ENCODE results near the gene SCN5A. TPM values are rescaled to one million over a fixed set of nuclear protein-coding genes. Genes with fewer than 3 reads are reported as not detected.

SCN5A gene
- total and polyA plus RNA-seq, 2 experiments from 2014 or later: not detected

GRCh38 chr3:38636464-38636863 lies 13.0 kb downstream of the SCN5A start:
- Histone ChIP-seq H3K27ac (no peak overlapping the region), H4K20me1 (ENCODE audit: insufficient read depth) (no peaks in the 10 kb centered on the region), H3K4me3 (no peak overlapping the region), H2AFZ (no peak overlapping the region), H3K4me2 (ENCODE audit: unreplicated experiment) (no peak overlapping the region), H3F3A (ENCODE audit: insufficient read depth) (no peaks in the 10 kb centered on the region), H3K36me3 (ENCODE audit: low read depth) (no peaks in the 10 kb centered on the region), H3K79me2 (ENCODE audit: insufficient read depth) (no peaks in the 10 kb centered on the region), H3K9me2 (ENCODE audit: insufficient read depth) (no peaks in the 10 kb centered on the region), H3K9me3 (ENCODE audit: low read depth) (no peaks in the 10 kb centered on the region), H3K27me3 (replicated peaks; ENCODE audit: insufficient read depth) (peaks cover 44% of the 10 kb centered on the region), H3K9ac (no peak overlapping the region), H3K4me1 (ENCODE audit: insufficient read depth) (peaks cover 6% of the 10 kb centered on the region)
- WGBS, 2 experiments (ENCODE audit: low coverage in 1 of 2, low lambda C conversion rate in 2 of 2, missing lambda C conversion rate in 2 of 2): 43 to 66% methylated on average over 7 of the region's 7 CpGs
- no peak for DNase-seq
- no peak for TF ChIP-seq EZH2 (IDR thresholded peaks at IDR 0.05; ENCODE audit: insufficient read depth, poor library complexity, severe bottlenecking)
- no peak for TF ChIP-seq EZH2phosphoT487 (IDR thresholded peaks at IDR 0.05; ENCODE audit: insufficient read depth, low read depth)
- in situ Hi-C loops (cut with MboI): no loop called here

GRCh38 chr3:38634111-38634510 lies 15.4 kb downstream of the SCN5A start:
- Histone ChIP-seq H3K27me3 (replicated peaks; ENCODE audit: insufficient read depth) (peaks cover 36% of the 10 kb centered on the region), H3K4me2 (ENCODE audit: unreplicated experiment) (no peak overlapping the region), H3K9me3 (ENCODE audit: low read depth) (no peaks in the 10 kb centered on the region), H4K20me1 (ENCODE audit: insufficient read depth) (no peaks in the 10 kb centered on the region), H2AFZ (no peak overlapping the region), H3K4me3 (no peak overlapping the region), H3K4me1 (ENCODE audit: insufficient read depth) (peaks cover 6% of the 10 kb centered on the region), H3K9ac (no peak overlapping the region), H3K36me3 (ENCODE audit: low read depth) (no peaks in the 10 kb centered on the region), H3K9me2 (ENCODE audit: insufficient read depth) (no peaks in the 10 kb centered on the region), H3K27ac (no peak overlapping the region), H3F3A (ENCODE audit: insufficient read depth) (no peaks in the 10 kb centered on the region), H3K79me2 (ENCODE audit: insufficient read depth) (no peaks in the 10 kb centered on the region)
- TF ChIP-seq EZH2phosphoT487 (IDR thresholded peaks at IDR 0.05; ENCODE audit: insufficient read depth, low read depth) (no peak), EZH2 (IDR thresholded peaks at IDR 0.05; ENCODE audit: insufficient read depth, poor library complexity, severe bottlenecking) (no peak)
- 24 to 30% methylated on average over 11 of the region's 11 CpGs for WGBS, 2 experiments (ENCODE audit: low coverage in 1 of 2, low lambda C conversion rate in 2 of 2, missing lambda C conversion rate in 2 of 2)
- in situ Hi-C loops (cut with MboI): no loop called here
- DNase-seq: peak; percentile 46

- no peak overlapping the region for H3K9ac ChIP-seq
- no peak overlapping the region for H3K4me3 ChIP-seq
- WGBS, 2 experiments (ENCODE audit: low coverage in 1 of 2, low lambda C conversion rate in 2 of 2, missing lambda C conversion rate in 2 of 2): 75 to 87% methylated on average over 10 to 11 of the region's 12 CpGs
- TF ChIP-seq EZH2 (IDR thresholded peaks at IDR 0.05; ENCODE audit: insufficient read depth, poor library complexity, severe bottlenecking): no peak
- no peaks in the 10 kb centered on the region for H3F3A ChIP-seq (ENCODE audit: insufficient read depth)
- no peak for DNase-seq
- no peaks in the 10 kb centered on the region for H3K36me3 ChIP-seq (ENCODE audit: low read depth)
- peaks cover 6% of the 10 kb centered on the region for H3K4me1 ChIP-seq (ENCODE audit: insufficient read depth)
- H3K79me2 ChIP-seq (ENCODE audit: insufficient read depth): no peaks in the 10 kb centered on the region
- H3K9me2 ChIP-seq (ENCODE audit: insufficient read depth): no peaks in the 10 kb centered on the region
- H3K9me3 ChIP-seq (ENCODE audit: low read depth): no peaks in the 10 kb centered on the region
- in situ Hi-C loops (cut with MboI): no loop called here
- no peaks in the 10 kb centered on the region for H4K20me1 ChIP-seq (ENCODE audit: insufficient read depth)
- no peak overlapping the region for H3K27ac ChIP-seq
- no peak overlapping the region for H2AFZ ChIP-seq
- no peak overlapping the region for H3K4me2 ChIP-seq (ENCODE audit: unreplicated experiment)
- peaks cover 31% of the 10 kb centered on the region for H3K27me3 ChIP-seq (replicated peaks; ENCODE audit: insufficient read depth)
Observed at GRCh38 chr3:38632989-38633388, 16.5 kb downstream of the SCN5A start.

- H4K20me1 ChIP-seq (ENCODE audit: insufficient read depth): no peaks in the 10 kb centered on the region
- WGBS, 2 experiments (ENCODE audit: low coverage in 1 of 2, low lambda C conversion rate in 2 of 2, missing lambda C conversion rate in 2 of 2): 41 to 60% methylated on average over 5 of the region's 5 CpGs
- no peak overlapping the region for H3K4me2 ChIP-seq (ENCODE audit: unreplicated experiment)
- TF ChIP-seq EZH2 (IDR thresholded peaks at IDR 0.05; ENCODE audit: insufficient read depth, poor library complexity, severe bottlenecking) (no peak), EZH2phosphoT487 (IDR thresholded peaks at IDR 0.05; ENCODE audit: insufficient read depth, low read depth) (no peak)
- H3K9me3 ChIP-seq (ENCODE audit: low read depth): no peaks in the 10 kb centered on the region
- H3K9ac ChIP-seq: no peak overlapping the region
- H3K9me2 ChIP-seq (ENCODE audit: insufficient read depth): no peaks in the 10 kb centered on the region
- no peak overlapping the region for H3K27ac ChIP-seq
- no peak overlapping the region for H2AFZ ChIP-seq
- in situ Hi-C loops (cut with MboI): no loop called here
- H3K79me2 ChIP-seq (ENCODE audit: insufficient read depth): no peaks in the 10 kb centered on the region
- no peak for DNase-seq
- peaks cover 29% of the 10 kb centered on the region for H3K27me3 ChIP-seq (replicated peaks; ENCODE audit: insufficient read depth)
- no peaks in the 10 kb centered on the region for H3F3A ChIP-seq (ENCODE audit: insufficient read depth)
- no peak overlapping the region for H3K4me3 ChIP-seq
- no peaks in the 10 kb centered on the region for H3K36me3 ChIP-seq (ENCODE audit: low read depth)
- H3K4me1 ChIP-seq (ENCODE audit: insufficient read depth): peaks cover 6% of the 10 kb centered on the region
Observed at GRCh38 chr3:38630606-38631005, 18.9 kb downstream of the SCN5A start.

- H3K27me3 ChIP-seq (replicated peaks; ENCODE audit: insufficient read depth): peaks cover 24% of the 10 kb centered on the region
- H3K9me3 ChIP-seq (ENCODE audit: low read depth): no peaks in the 10 kb centered on the region
- no peak overlapping the region for H3K4me2 ChIP-seq (ENCODE audit: unreplicated experiment)
- H3F3A ChIP-seq (ENCODE audit: insufficient read depth): no peaks in the 10 kb centered on the region
- H3K9me2 ChIP-seq (ENCODE audit: insufficient read depth): no peaks in the 10 kb centered on the region
- H2AFZ ChIP-seq: no peak overlapping the region
- H4K20me1 ChIP-seq (ENCODE audit: insufficient read depth): no peaks in the 10 kb centered on the region
- in situ Hi-C loops (cut with MboI): no loop called here
- DNase-seq: no peak
- TF ChIP-seq EZH2 (IDR thresholded peaks at IDR 0.05; ENCODE audit: insufficient read depth, poor library complexity, severe bottlenecking): no peak
- TF ChIP-seq EZH2phosphoT487 (IDR thresholded peaks at IDR 0.05; ENCODE audit: insufficient read depth, low read depth): no peak
- no peak overlapping the region for H3K4me3 ChIP-seq
- no peak overlapping the region for H3K9ac ChIP-seq
- no peak overlapping the region for H3K27ac ChIP-seq
- no peaks in the 10 kb centered on the region for H3K36me3 ChIP-seq (ENCODE audit: low read depth)
- no peaks in the 10 kb centered on the region for H3K79me2 ChIP-seq (ENCODE audit: insufficient read depth)
- peaks cover 6% of the 10 kb centered on the region for H3K4me1 ChIP-seq (ENCODE audit: insufficient read depth)
- WGBS, 2 experiments (ENCODE audit: low coverage in 1 of 2, low lambda C conversion rate in 2 of 2, missing lambda C conversion rate in 2 of 2): 60 to 61% methylated on average over 8 of the region's 8 CpGs
Observed at GRCh38 chr3:38630070-38630469, 19.4 kb downstream of the SCN5A start.

Data from GM23248 (cell line).